Hippocampal formation (tissue), 2 donors: ENCODE measurements around the gene ARHGDIB.

Source experiments
- DNase-seq, 2 donors: peaks; one replicate each; lab custom pipeline; 2025; lab: John Stamatoyannopoulos, UW

The ARHGDIB gene

DNA sequence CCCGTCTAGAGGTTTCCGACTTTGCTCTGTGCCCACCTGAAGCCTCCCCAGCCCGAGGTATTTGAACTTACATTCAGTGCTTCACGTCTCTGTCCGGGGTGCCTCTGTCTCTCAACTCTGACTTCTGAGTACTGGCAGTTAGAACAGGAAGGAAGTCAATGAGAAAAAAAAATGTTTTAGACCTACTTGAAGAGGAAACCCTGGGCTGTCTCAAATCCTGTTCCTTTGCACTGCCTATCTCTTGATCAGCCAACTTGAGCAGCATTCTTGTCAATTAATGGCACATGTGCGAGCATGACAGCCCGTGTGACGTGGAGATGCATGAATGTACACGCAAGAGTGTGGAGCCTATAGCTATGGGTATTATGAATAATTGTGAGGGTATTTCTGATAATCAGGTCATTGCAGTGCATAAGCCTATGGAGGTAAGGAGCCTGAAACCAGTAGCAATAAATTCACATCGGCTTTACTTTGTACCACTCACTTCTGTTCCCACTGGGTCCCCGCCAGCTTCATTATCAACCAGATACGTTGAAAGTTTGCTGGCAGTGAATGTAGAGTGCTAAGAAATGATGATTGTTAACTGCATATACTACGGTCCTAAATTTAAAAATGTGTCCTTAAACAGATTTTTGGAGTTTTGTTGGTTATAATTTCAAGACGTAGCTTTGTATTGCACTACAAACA, at the start of gene ARHGDIB:
TSS of gene ARHGDIB (minus strand) at position 136 of the 687 bp plus-strand sequence. CDS start 10,889 bp downstream, outside the sequence.
- peak in 1 of 2 donors; percentile 23 for DNase-seq

- DNase-seq, result no peak
These were observed 49.8 kb upstream of the ARHGDIB start for GRCh38 chr12:15011162-15011561.

DNA sequence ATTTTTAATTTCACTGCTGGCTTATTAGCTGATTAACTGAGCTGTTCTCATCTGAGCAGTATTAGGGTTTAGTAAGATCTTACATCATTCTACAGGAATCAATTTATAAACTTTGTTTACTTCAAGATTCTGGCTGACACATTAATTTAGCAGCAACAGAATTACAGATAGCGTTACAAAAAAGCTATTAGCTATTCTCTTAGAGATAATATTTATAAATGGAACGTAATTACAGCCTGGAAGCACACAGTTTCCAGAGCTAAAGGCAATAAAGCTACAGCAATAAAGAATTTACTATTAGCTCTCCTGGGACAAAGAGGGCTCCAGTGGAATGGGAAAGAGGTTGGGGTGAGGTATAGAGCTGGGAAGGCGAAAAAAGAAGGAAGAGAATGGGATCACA, 46.1 kb upstream of the ARHGDIB start:
- no peak for DNase-seq

DNA sequence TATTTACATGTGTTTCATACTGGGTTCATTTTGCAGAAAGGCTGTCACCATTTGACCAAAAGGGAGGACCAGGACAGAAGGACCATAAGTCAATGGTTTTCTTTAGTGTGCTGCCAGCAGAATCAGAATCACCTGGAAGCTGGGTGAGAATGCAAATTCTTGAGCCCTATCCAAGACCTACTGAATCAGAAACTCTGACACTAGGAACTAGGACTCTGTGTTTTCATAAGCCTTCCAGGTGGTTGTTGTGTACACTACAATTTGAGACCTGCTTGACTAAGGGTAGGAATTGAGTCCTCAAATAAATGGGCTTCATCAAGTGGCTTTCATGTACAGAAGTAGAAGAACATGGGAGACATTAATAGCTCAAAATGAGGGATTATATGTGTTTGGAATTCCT, 43.7 kb upstream of the ARHGDIB start:
- DNase-seq, result no peak

- DNase-seq, result no peak
These were observed 43.0 kb upstream of the ARHGDIB start for GRCh38 chr12:15004421-15004820.

DNA sequence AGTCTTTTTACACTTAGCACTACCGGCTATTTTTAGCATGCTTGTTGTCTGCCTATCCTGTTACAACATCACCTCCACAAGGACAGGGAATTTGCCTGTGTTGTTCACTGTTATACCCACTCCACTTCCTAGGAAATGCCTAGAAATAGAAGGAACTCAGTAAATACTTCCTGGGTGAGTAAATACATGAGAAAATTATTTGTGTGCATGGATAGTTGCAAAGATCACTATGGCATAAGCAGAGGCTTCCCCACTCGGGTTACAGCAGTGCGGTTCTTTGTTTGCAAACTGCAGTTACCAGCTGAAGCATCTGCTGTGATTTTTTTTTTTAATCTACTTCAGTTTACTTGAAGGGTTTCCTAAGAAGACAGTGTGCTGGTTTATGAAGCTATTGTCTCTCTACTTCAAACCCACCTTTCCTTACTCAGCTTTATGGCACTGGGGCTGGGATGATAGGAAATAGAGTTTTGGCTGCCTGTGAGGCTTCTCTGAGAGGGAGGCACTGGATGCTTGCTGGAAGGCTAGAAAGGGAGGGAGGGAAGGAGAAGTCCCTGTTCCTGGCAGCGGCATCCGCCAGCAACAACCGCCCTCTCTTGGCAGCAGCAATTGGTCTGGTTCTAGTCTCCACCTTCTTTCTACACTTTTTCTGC, 40.5 kb upstream of the ARHGDIB start:
- DNase-seq, result peak; percentile 18 to 26

- DNase-seq, result no peak
These were observed 39.2 kb upstream of the ARHGDIB start for GRCh38 chr12:15000575-15000974.

DNA sequence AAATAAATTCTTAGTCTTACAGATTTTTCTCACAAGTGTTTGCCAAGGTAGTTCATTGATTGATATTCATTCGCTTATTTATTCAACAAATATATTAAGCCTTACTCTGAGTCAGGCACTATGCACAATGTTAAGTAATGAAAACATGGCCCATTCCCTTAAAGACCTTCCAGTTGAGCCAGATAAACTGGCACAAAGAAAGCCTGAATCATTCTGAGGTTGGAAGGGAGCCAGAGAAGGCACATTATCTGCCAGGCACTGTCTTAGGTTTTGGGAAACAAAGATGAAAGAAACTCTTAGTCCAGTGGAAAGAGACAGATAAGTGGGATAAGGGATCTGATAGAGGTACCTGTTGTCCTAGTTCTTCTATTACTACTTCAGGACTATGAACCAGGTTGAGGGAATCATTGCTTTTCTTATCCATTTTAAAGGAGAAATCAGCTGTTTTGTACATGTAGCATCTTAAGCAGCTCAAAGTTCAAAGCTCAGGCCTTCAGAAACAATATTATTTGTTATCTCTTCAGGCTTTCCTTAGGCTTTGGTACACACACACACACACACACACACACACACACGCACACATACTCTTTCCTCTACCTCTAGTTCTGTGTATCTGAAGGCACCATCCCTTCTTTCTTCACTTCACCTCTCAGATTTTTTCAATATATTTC, 38.4 kb upstream of the ARHGDIB start:
- DNase-seq, result no peak

DNA sequence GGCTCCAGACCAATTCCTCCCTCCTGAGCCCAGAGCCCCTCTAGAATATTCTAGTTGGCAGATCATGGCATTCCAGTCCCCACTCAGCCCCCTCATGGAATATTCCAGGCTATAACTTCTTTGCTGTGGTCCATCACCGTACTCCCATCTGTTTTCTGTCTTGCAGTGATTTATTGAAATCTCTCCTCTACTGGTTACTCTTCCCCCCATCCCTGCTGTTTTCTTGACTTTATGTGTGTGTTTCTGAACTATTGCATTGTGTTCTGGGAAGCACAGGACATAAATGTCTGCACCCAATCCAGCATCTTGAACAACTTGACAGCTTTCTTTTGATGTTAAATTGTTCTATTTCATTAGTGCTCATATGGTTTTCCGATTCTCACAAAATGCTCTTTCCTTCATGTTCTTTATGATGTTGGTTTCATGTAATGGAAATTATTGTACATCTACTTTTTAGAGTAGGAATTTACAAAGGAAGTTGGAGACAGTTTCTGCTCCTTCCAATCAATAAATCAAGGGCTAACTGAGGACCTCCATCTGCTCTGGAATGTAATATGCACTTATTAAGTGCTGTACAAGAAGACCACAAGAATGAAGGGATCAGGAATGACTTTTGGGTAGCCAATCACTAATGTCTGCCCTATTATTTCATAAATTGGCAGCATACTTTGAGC, 37.8 kb upstream of the ARHGDIB start:
- DNase-seq, result no peak

DNA sequence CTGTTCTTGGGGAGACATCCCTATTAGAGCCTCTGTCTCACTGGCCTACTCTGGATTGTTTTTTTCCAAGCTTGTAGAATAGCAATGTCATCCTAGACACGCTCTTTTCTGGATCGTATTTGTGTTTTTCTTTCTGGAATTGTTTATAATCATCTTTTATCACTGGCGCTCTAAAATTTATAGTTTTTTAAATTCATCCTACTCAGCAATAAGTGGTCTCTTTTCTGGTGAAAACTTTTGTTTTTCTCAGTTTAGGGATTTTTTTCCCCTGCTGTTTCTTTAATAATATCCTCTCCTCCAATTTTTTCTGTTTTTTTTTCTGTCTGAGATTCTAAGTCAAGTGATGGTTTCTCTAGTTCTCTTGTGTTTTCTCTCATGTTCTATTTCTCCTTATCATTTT, 36.6 kb upstream of the ARHGDIB start:
- no peak for DNase-seq

- peak in 1 of 2 donors; percentile 33 for DNase-seq
These were observed 34.4 kb upstream of the ARHGDIB start for GRCh38 chr12:14995583-14996425.

DNA sequence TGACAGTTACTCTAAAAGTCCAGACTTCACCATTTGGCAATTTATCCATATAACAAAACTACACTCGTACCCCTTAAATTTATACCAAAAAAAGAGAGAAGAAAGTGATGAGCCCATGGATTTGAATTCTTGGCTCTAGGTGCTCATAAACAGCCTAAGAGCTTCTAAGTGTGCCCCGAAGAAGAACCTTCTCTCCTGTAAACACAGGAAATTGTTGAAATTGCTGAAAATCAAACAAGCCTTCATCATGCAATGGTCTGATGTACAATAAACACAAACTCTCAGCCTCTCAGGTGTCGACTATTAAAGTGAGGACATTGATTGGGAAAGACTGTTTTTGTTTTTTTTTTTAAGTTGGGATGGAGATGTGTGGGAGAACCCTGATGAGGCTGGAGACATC, 33.2 kb upstream of the ARHGDIB start:
- DNase-seq, result no peak

- DNase-seq, result no peak
These were observed 32.3 kb upstream of the ARHGDIB start for GRCh38 chr12:14993537-14994266.

GRCh38 chr12:14993117-14993516, 31.7 kb upstream of the ARHGDIB start:
- no peak for DNase-seq

DNA sequence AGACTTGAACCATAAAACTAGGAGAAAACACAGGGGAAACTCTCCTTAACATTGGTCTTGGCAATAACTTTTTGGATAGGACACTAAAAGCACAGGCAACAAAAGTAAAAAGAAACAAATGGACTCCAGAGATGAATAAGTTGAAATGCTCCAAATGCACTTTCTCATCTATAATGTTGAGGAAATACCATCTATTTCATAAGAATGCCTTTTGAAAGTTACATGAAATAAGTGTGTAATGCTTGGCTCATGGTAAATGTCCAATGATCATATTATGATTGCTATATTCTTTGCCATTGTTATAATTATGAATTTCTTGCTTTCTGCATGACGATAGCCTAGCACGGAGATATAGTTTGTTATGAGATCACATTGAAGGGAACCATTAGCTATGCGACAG, 31.3 kb upstream of the ARHGDIB start:
- no peak for DNase-seq

DNA sequence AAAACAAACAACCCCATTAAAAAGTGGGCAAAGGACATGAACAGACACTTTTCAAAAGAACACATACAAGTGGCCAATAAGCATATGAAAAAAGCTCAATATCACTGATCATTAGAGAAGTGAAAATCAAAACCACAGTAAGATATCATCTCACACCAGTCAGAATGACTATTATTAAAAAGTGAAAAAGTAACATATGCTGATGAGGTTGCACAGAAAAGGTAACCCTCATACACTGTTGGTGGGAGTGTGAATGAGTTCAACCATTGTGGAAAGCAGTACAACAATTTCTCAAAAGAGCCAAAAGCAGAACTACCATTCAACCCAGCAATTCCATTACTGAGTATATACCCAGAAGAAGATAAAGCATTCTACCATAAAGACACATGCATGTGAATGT, 29.7 kb upstream of the ARHGDIB start:
- no peak for DNase-seq

DNA sequence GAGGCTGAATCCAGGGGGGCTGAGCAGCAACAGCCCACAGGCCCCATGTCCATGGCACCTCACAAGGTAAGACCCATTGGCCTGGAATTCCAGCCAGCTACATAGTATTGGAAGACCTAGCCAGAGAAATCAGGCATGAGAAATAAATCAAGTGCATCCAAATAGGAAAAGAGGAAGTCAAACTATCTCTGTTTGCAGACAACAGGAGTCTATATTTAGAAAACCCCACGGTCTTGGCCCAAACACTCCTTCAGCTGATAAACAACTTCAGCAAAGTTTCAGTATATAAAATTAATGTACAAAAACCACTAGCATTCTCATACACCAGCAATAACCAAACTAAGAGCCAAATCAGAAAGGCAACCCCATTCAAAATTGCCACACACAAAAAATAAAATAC, 28.4 kb upstream of the ARHGDIB start:
- no peak for DNase-seq

GRCh38 chr12:14988035-14988434, 26.6 kb upstream of the ARHGDIB start:
- no peak for DNase-seq

- DNase-seq, result no peak
These were observed 25.0 kb upstream of the ARHGDIB start for GRCh38 chr12:14986449-14986848.

GRCh38 chr12:14984766-14985285, 23.4 kb upstream of the ARHGDIB start:
- no peak for DNase-seq

- DNase-seq, result no peak
These were observed 22.6 kb upstream of the ARHGDIB start for GRCh38 chr12:14984036-14984435.
